ENCODE measurements around the gene MCTS1. TPM values are rescaled to one million over a fixed set of nuclear protein-coding genes. Genes with fewer than 3 reads are reported as not detected.
"Not testable (repeated sequence)": the region's sequence is repeated elsewhere in the genome, so short reads cannot be mapped to it uniquely, and the experiment has no call there.

The MCTS1 gene
- total and polyA plus RNA-seq, 4 donors = 26.7 to 43.2 (median 30.2) TPM

- Histone ChIP-seq H3K27me3 (ENCODE audit: control insufficient read depth in 1 of 2, insufficient read depth in 2 of 2, low read length in 1 of 2) (no peaks in the 10 kb centered on the region), H3K4me1 (ENCODE audit: control insufficient read depth in 1 of 2, insufficient read depth in 2 of 2, low read length in 2 of 2) (no peaks in the 10 kb centered on the region), H3K4me3 (ENCODE audit: low read length in 2 of 2) (no peak overlapping the region), H3K9me3 (ENCODE audit: control insufficient read depth, low read length) (no peaks in the 10 kb centered on the region), H3K36me3 (ENCODE audit: control insufficient read depth in 1 of 2, insufficient read depth in 2 of 2, low read length in 1 of 2) (no peaks in the 10 kb centered on the region), H3K27ac (ENCODE audit: low read depth in 1 of 2, low read length in 2 of 2) (no peak overlapping the region)
- 67 to 93% methylated on average over 1 of the region's 1 CpG for WGBS, 2 donors
- intact Hi-C loops (cut with DNase I) = loop anchor here (5.0 kb wide), 1 partner anchor 37 kb away; the partner anchor contains the start of gene MCTS1 (in 2 of the 2)
- DNase-seq (no peak), ATAC-seq (ENCODE audit: low FRiP score) (no peak)
Measured at GRCh38 chrX:120564925-120565324, 39.0 kb upstream of the MCTS1 start.

DNA sequence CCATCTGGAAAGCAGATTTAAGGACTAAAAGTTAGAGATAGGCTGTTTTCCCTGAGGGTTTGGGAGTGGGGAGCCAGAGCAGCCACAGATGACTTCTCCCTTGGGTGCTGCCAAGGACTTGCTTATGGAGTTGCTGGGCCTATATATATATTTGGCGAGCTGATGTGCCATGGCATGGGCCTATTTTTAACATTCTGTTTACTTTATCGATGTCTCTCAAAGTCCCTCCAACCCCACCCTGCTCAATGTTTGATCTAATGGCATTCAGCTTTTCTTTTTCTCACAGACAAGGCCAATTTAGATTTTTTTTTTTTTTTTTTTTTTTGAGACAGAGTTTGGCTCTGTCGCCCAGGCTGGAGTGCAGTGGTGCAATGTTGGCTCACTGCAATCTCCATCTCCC, 37.1 kb upstream of the MCTS1 start:
- no peak for ATAC-seq (ENCODE audit: low FRiP score)
- WGBS, 2 donors = 79 to 90% methylated on average over 3 of the region's 3 CpGs

GRCh38 chrX:120568035-120568434, 35.9 kb upstream of the MCTS1 start:
- H3K4me3 ChIP-seq (ENCODE audit: low read length in 2 of 2) = no peak overlapping the region

More for the DNA sequence above, 37.1 kb upstream of the MCTS1 start:
- Histone ChIP-seq H3K4me1 (ENCODE audit: control insufficient read depth in 1 of 2, insufficient read depth in 2 of 2, low read length in 2 of 2) (no peaks in the 10 kb centered on the region), H3K9me3 (ENCODE audit: control insufficient read depth, low read length) (no peaks in the 10 kb centered on the region), H3K36me3 (ENCODE audit: control insufficient read depth in 1 of 2, insufficient read depth in 2 of 2, low read length in 1 of 2) (no peaks in the 10 kb centered on the region), H3K27ac (ENCODE audit: low read depth in 1 of 2, low read length in 2 of 2) (no peak overlapping the region), H3K27me3 (ENCODE audit: control insufficient read depth in 1 of 2, insufficient read depth in 2 of 2, low read length in 1 of 2) (no peaks in the 10 kb centered on the region), H3K4me3 (ENCODE audit: low read length in 2 of 2) (no peak overlapping the region)
- no peak for DNase-seq
- intact Hi-C loops (cut with DNase I) = no loop called here

GRCh38 chrX:120568609-120569008, 35.3 kb upstream of the MCTS1 start:
- intact Hi-C loops (cut with DNase I) = no loop called here
- ATAC-seq (ENCODE audit: low FRiP score) = no peak
- 55 to 85% methylated on average over 3 of the region's 3 CpGs for WGBS, 2 donors

More at GRCh38 chrX:120568035-120568434, 35.9 kb upstream of the MCTS1 start:
- Histone ChIP-seq H3K36me3 (ENCODE audit: control insufficient read depth in 1 of 2, insufficient read depth in 2 of 2, low read length in 1 of 2) (no peaks in the 10 kb centered on the region), H3K4me1 (ENCODE audit: control insufficient read depth in 1 of 2, insufficient read depth in 2 of 2, low read length in 2 of 2) (no peaks in the 10 kb centered on the region), H3K27ac (ENCODE audit: low read depth in 1 of 2, low read length in 2 of 2) (no peak overlapping the region), H3K9me3 (ENCODE audit: control insufficient read depth, low read length) (no peaks in the 10 kb centered on the region), H3K27me3 (ENCODE audit: control insufficient read depth in 1 of 2, insufficient read depth in 2 of 2, low read length in 1 of 2) (no peaks in the 10 kb centered on the region)
- intact Hi-C loops (cut with DNase I) = no loop called here
- ATAC-seq (ENCODE audit: low FRiP score) (no peak), DNase-seq (no peak)

DNA sequence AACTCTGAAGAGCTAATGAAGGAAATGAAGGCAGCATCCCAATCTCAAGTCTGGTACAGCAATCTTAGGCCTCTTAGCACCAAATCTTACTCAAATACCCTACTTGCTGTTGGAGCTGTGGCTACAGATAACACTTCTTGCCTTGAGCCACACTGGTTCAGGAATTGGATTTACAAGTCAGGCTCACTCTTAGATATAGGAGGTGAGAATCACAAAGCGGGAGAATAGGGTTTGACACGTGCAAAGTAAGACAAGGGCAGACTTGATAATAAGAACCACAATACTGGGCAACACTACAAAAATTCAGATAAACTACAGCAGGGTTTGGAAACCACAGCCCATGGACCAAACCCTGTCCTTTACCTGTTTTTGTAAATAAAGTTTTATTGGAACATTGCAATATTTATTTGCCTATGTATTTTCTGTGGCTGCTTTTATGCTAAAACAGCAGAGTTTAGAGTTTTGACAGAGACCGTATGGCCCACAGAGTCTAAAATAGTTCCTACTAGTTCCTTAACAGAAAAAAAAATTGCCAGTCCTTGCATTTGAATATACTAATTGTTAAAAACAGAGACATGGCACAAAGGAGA, 33.8 kb upstream of the MCTS1 start:
- intact Hi-C loops (cut with DNase I) = no loop called here
- no peak for ATAC-seq (ENCODE audit: low FRiP score)
- Histone ChIP-seq H3K36me3 (ENCODE audit: control insufficient read depth in 1 of 2, insufficient read depth in 2 of 2, low read length in 1 of 2) (no peaks in the 10 kb centered on the region), H3K27me3 (ENCODE audit: control insufficient read depth in 1 of 2, insufficient read depth in 2 of 2, low read length in 1 of 2) (no peaks in the 10 kb centered on the region), H3K27ac (ENCODE audit: low read depth in 1 of 2, low read length in 2 of 2) (no peak overlapping the region), H3K9me3 (ENCODE audit: control insufficient read depth, low read length) (no peaks in the 10 kb centered on the region), H3K4me1 (ENCODE audit: control insufficient read depth in 1 of 2, insufficient read depth in 2 of 2, low read length in 2 of 2) (no peaks in the 10 kb centered on the region), H3K4me3 (ENCODE audit: low read length in 2 of 2) (no peak overlapping the region)
- no peak for DNase-seq
- WGBS, 2 donors = 59 to 68% methylated on average over 3 of the region's 3 CpGs

More at GRCh38 chrX:120568609-120569008, 35.3 kb upstream of the MCTS1 start:
- no peaks in the 10 kb centered on the region for H3K36me3 ChIP-seq (ENCODE audit: control insufficient read depth in 1 of 2, insufficient read depth in 2 of 2, low read length in 1 of 2)
- no peaks in the 10 kb centered on the region for H3K4me1 ChIP-seq (ENCODE audit: control insufficient read depth in 1 of 2, insufficient read depth in 2 of 2, low read length in 2 of 2)
- H3K27ac ChIP-seq (ENCODE audit: low read depth in 1 of 2, low read length in 2 of 2) = no peak overlapping the region
- H3K27me3 ChIP-seq (ENCODE audit: control insufficient read depth in 1 of 2, insufficient read depth in 2 of 2, low read length in 1 of 2) = no peaks in the 10 kb centered on the region
- no peak overlapping the region for H3K4me3 ChIP-seq (ENCODE audit: low read length in 2 of 2)
- no peak for DNase-seq
- H3K9me3 ChIP-seq (ENCODE audit: control insufficient read depth, low read length) = no peaks in the 10 kb centered on the region

DNA sequence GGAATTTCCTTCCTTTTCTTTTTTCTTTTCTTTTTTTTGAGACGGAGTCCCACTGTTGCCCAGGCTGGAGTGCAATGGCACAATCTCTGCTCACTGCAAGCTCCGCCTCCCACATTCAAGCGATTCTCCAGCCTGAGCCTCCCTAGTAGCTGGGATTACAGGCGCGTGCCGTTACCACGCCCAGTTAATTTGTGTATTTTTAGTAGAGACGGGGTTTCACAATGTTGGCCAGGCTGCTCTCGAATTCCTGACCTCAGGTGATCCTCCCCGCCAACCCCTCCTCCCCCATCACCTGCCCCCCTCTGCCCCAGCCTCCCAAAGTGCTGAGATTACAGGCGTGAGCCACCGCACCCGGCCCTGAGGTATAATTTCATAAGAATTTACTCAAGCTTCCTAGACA, 30.1 kb upstream of the MCTS1 start:
- DNase-seq; H3K27me3 ChIP-seq (ENCODE audit: control insufficient read depth in 1 of 2, insufficient read depth in 2 of 2, low read length in 1 of 2); intact Hi-C loops (cut with DNase I); H3K4me3 ChIP-seq (ENCODE audit: low read length in 2 of 2); H3K4me1 ChIP-seq (ENCODE audit: control insufficient read depth in 1 of 2, insufficient read depth in 2 of 2, low read length in 2 of 2); H3K27ac ChIP-seq (ENCODE audit: low read depth in 1 of 2, low read length in 2 of 2); H3K36me3 ChIP-seq (ENCODE audit: control insufficient read depth in 1 of 2, insufficient read depth in 2 of 2, low read length in 1 of 2); H3K9me3 ChIP-seq (ENCODE audit: control insufficient read depth, low read length); ATAC-seq (ENCODE audit: low FRiP score): not testable (repeated sequence)
- WGBS, 2 donors = 76 to 96% methylated on average over 13 of the region's 13 CpGs

- WGBS, 2 donors = 66 to 83% methylated on average over 18 of the region's 18 CpGs
- no peaks in the 10 kb centered on the region for H3K36me3 ChIP-seq (ENCODE audit: control insufficient read depth in 1 of 2, insufficient read depth in 2 of 2, low read length in 1 of 2)
- intact Hi-C loops (cut with DNase I) = no loop called here
- H3K4me1 ChIP-seq (ENCODE audit: control insufficient read depth in 1 of 2, insufficient read depth in 2 of 2, low read length in 2 of 2) = no peaks in the 10 kb centered on the region
- H3K27me3 ChIP-seq (ENCODE audit: control insufficient read depth in 1 of 2, insufficient read depth in 2 of 2, low read length in 1 of 2) = no peaks in the 10 kb centered on the region
- DNase-seq (no peak), ATAC-seq (ENCODE audit: low FRiP score) (no peak)
- no peak overlapping the region for H3K27ac ChIP-seq (ENCODE audit: low read depth in 1 of 2, low read length in 2 of 2)
- H3K4me3 ChIP-seq (ENCODE audit: low read length in 2 of 2) = no peak overlapping the region
- H3K9me3 ChIP-seq (ENCODE audit: control insufficient read depth, low read length) = no peaks in the 10 kb centered on the region
Measured at GRCh38 chrX:120575379-120576114, 28.4 kb upstream of the MCTS1 start.

DNA sequence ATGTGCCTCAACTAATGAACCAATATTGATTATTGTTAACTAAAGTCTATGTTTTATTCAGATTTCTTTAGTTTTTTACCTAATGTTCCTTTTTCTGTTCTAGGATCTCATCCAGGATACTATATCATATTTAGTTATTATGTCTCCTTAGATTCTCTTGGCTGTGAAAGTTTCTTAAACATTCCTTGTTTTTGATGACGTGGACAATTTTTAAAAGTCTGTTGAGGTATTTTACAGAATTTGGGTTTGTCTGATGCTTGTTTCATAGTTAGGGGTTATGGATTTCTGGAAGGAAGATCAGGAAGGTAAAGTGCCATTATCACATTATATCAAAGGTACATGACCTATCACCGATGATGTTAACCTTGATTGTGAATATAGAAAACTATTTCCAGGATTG, 18.2 kb upstream of the MCTS1 start:
- no peaks in the 10 kb centered on the region for H3K9me3 ChIP-seq (ENCODE audit: control insufficient read depth, low read length)
- no peak for DNase-seq
- no peak overlapping the region for H3K27ac ChIP-seq (ENCODE audit: low read depth in 1 of 2, low read length in 2 of 2)
- H3K36me3 ChIP-seq (ENCODE audit: control insufficient read depth in 1 of 2, insufficient read depth in 2 of 2, low read length in 1 of 2) = no peaks in the 10 kb centered on the region
- no peak overlapping the region for H3K4me3 ChIP-seq (ENCODE audit: low read length in 2 of 2)
- no peak for ATAC-seq (ENCODE audit: low FRiP score)
- H3K4me1 ChIP-seq (ENCODE audit: control insufficient read depth in 1 of 2, insufficient read depth in 2 of 2, low read length in 2 of 2) = no peaks in the 10 kb centered on the region
- intact Hi-C loops (cut with DNase I) = no loop called here
- no peaks in the 10 kb centered on the region for H3K27me3 ChIP-seq (ENCODE audit: control insufficient read depth in 1 of 2, insufficient read depth in 2 of 2, low read length in 1 of 2)
- WGBS, 2 donors = 68 to 86% methylated on average over 2 of the region's 2 CpGs

GRCh38 chrX:120604361-120604782, 471 bp downstream of the MCTS1 start:
- Histone ChIP-seq H3K27ac (ENCODE audit: low read depth in 1 of 2, low read length in 2 of 2) (peak overlapping the region; percentile 36 to 83), H3K4me1 (ENCODE audit: control insufficient read depth in 1 of 2, insufficient read depth in 2 of 2, low read length in 2 of 2) (no peaks in the 10 kb centered on the region), H3K9me3 (ENCODE audit: control insufficient read depth, low read length) (no peaks in the 10 kb centered on the region), H3K27me3 (ENCODE audit: control insufficient read depth in 1 of 2, insufficient read depth in 2 of 2, low read length in 1 of 2) (no peaks in the 10 kb centered on the region), H3K4me3 (ENCODE audit: low read length in 2 of 2) (peak overlapping the region; percentile 41 to 62), H3K36me3 (ENCODE audit: control insufficient read depth in 1 of 2, insufficient read depth in 2 of 2, low read length in 1 of 2) (no peaks in the 10 kb centered on the region)
- WGBS, 2 donors = 0 to 28% methylated on average over 5 of the region's 5 CpGs
- DNase-seq (no peak), ATAC-seq (ENCODE audit: low FRiP score) (peak; percentile 56)
- intact Hi-C loops (cut with DNase I) = loop anchor here (5.0 kb wide), 1 partner anchor 42 kb away; the partner anchor contains the start of gene CUL4B (in 2 of the 2)
